ENCODE measurements around the gene SRY. TPM values are rescaled to one million over a fixed set of nuclear protein-coding genes. Genes with fewer than 3 reads are reported as not detected.

The SRY gene
- polyA plus RNA-seq, 3 donors = not detected

DNA sequence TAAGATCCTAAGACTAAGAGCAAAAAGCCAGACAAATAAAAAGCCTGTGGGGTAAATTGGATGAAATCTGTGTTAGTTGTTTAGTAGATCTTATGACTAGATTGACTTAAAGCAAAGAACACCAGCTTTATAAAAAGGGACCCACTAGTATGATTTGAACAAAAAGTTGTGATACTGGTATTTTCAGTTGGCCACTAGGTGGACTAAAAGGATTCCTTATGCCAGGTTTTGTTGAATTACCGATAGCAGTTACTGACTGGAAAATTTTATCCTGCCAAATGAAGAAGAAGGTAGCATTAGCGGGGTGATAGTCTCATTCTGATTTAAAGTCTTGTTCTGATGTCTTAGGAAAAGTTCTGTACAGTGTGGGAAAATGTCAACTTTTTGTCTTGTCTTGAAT, 12.8 kb upstream of the SRY start:
- Mint-ChIP-seq H3K4me1 (peaks cover 2% of the 10 kb centered on the region), H3K9me3 (no peaks in the 10 kb centered on the region), H3K27me3 (ENCODE audit: low read depth in 3 of 3) (peaks cover 0 to 9% (median 2%) of the 10 kb centered on the region in 3 donors), H3K27ac (no peak overlapping the region), H3K36me3 (no peaks in the 10 kb centered on the region), H3K4me3 (no peak overlapping the region)
- Histone ChIP-seq H3K4me3 (replicated peaks in 1 of 3; ENCODE audit: low read depth in 2 of 3, low read length in 3 of 3) (no peak overlapping the region), H3K9me3 (replicated peaks in 1 of 2; ENCODE audit: control insufficient read depth in 1 of 2, insufficient read depth in 1 of 2, low read length in 2 of 2) (no peaks in the 10 kb centered on the region), H3K4me2 (replicated peaks; ENCODE audit: extremely low read depth, low read length, poor library complexity, severe bottlenecking) (no peak overlapping the region), H4K20me1 (ENCODE audit: insufficient read depth, low read length) (no peaks in the 10 kb centered on the region), H3K4me1 (ENCODE audit: control insufficient read depth in 1 of 2, insufficient read depth in 2 of 2, low read length in 2 of 2) (no peaks in the 10 kb centered on the region), H2AFZ (ENCODE audit: insufficient read depth, low read depth, low read length, poor library complexity, severe bottlenecking) (no peak overlapping the region), H3K27me3 (ENCODE audit: control insufficient read depth in 2 of 2, insufficient read depth in 2 of 2, low read length in 2 of 2) (no peaks in the 10 kb centered on the region), H3K79me2 (ENCODE audit: insufficient read depth, low read length) (no peaks in the 10 kb centered on the region), H3K27ac (ENCODE audit: low read depth in 1 of 2, low read length in 2 of 2) (no peak overlapping the region), H3K36me3 (replicated peaks in 1 of 2; ENCODE audit: control insufficient read depth in 1 of 2, insufficient read depth in 2 of 2, low read length in 2 of 2) (no peaks in the 10 kb centered on the region), H3K9ac (ENCODE audit: insufficient read depth, low read length, poor library complexity, severe bottlenecking) (no peak overlapping the region)
- DNase-seq = no peak
- intact Hi-C loops (cut with micrococcal nuclease) = no loop called here
- TF ChIP-seq, protein P1, sequence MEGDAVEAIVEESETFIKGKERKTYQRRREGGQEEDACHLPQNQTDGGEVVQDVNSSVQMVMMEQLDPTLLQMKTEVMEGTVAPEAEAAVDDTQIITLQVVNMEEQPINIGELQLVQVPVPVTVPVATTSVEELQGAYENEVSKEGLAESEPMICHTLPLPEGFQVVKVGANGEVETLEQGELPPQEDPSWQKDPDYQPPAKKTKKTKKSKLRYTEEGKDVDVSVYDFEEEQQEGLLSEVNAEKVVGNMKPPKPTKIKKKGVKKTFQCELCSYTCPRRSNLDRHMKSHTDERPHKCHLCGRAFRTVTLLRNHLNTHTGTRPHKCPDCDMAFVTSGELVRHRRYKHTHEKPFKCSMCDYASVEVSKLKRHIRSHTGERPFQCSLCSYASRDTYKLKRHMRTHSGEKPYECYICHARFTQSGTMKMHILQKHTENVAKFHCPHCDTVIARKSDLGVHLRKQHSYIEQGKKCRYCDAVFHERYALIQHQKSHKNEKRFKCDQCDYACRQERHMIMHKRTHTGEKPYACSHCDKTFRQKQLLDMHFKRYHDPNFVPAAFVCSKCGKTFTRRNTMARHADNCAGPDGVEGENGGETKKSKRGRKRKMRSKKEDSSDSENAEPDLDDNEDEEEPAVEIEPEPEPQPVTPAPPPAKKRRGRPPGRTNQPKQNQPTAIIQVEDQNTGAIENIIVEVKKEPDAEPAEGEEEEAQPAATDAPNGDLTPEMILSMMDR (IDR thresholded peaks at IDR 0.05) = peak; percentile 40
- WGBS (ENCODE audit: insufficient coverage) = no CpG with 5 or more reads among the region's 2 CpGs

DNA sequence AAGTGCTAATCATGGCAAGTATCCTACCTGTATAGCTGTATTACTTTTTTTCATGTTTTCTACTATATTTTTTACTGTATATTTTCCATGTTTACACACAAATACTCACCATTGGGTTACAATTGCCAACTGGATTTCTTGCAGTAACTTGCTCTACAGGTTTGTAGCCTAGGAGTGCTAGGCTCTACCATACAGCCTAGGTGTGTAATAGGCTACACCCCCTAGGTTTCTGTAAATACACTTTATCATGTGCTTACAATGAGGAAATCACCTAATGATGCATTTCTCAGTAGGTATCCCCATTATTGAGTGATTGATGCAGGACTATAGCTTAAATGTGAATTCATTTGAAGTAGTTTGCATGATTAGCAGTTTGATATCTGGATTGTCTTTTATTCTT, 10.5 kb upstream of the SRY start:
- H3K4me3 ChIP-seq (replicated peaks in 1 of 3; ENCODE audit: low read depth in 2 of 3, low read length in 3 of 3) = no peak overlapping the region
- no peaks in the 10 kb centered on the region for H3K9me3 ChIP-seq (replicated peaks in 1 of 2; ENCODE audit: control insufficient read depth in 1 of 2, insufficient read depth in 1 of 2, low read length in 2 of 2)
- no peaks in the 10 kb centered on the region for H3K27me3 ChIP-seq (ENCODE audit: control insufficient read depth in 2 of 2, insufficient read depth in 2 of 2, low read length in 2 of 2)
- Mint-ChIP-seq H3K9me3 (no peaks in the 10 kb centered on the region), H3K4me3 (no peak overlapping the region), H3K27me3 (ENCODE audit: low read depth in 3 of 3) (peaks cover 0 to 3% (median 2%) of the 10 kb centered on the region in 3 donors), H3K4me1 (peaks cover 2% of the 10 kb centered on the region), H3K27ac (no peak overlapping the region), H3K36me3 (no peaks in the 10 kb centered on the region)
- intact Hi-C loops (cut with micrococcal nuclease) = no loop called here
- H3K36me3 ChIP-seq (replicated peaks in 1 of 2; ENCODE audit: control insufficient read depth in 1 of 2, insufficient read depth in 2 of 2, low read length in 2 of 2) = no peaks in the 10 kb centered on the region
- H3K4me2 ChIP-seq (replicated peaks; ENCODE audit: extremely low read depth, low read length, poor library complexity, severe bottlenecking) = no peak overlapping the region
- no peak overlapping the region for H2AFZ ChIP-seq (ENCODE audit: insufficient read depth, low read depth, low read length, poor library complexity, severe bottlenecking)
- H3K79me2 ChIP-seq (ENCODE audit: insufficient read depth, low read length) = no peaks in the 10 kb centered on the region
- TF ChIP-seq, protein P1 (IDR thresholded peaks at IDR 0.05) = no peak
- no peak overlapping the region for H3K27ac ChIP-seq (ENCODE audit: low read depth in 1 of 2, low read length in 2 of 2)
- DNase-seq = no peak
- H4K20me1 ChIP-seq (ENCODE audit: insufficient read depth, low read length) = no peaks in the 10 kb centered on the region
- no peaks in the 10 kb centered on the region for H3K4me1 ChIP-seq (ENCODE audit: control insufficient read depth in 1 of 2, insufficient read depth in 2 of 2, low read length in 2 of 2)
- no peak overlapping the region for H3K9ac ChIP-seq (ENCODE audit: insufficient read depth, low read length, poor library complexity, severe bottlenecking)
